ENCODE measurements around the gene MTG1. TPM values are rescaled to one million over a fixed set of nuclear protein-coding genes. Genes with fewer than 3 reads are reported as not detected.

The MTG1 gene
- total and polyA plus RNA-seq, 4 donors: 23.4 to 91.2 (median 42.8) TPM

GRCh38 chr10:133396035-133396624, 2.2 kb downstream of the MTG1 start:
- Histone ChIP-seq H3K4me1 (ENCODE audit: control insufficient read depth, insufficient read depth, low read length) (peaks cover 16% of the 10 kb centered on the region), H3K9me3 (ENCODE audit: control insufficient read depth, insufficient read depth, low read length) (no peaks in the 10 kb centered on the region), H3K36me3 (ENCODE audit: control insufficient read depth, insufficient read depth, low read length) (peaks cover 53% of the 10 kb centered on the region), H3K4me3 (ENCODE audit: low read depth, low read length) (no peak overlapping the region), H3K27me3 (ENCODE audit: control insufficient read depth, insufficient read depth, low read length) (no peaks in the 10 kb centered on the region), H3K27ac (ENCODE audit: low read depth, low read length) (no peak overlapping the region)
- DNase-seq (ENCODE audit: low read depth in 4 of 6, low spot score in 6 of 6): no peak
- WGBS (ENCODE audit: insufficient coverage): over 99% methylated on average over 15 of the region's 19 CpGs

- no peaks in the 10 kb centered on the region for H3K9me3 ChIP-seq (ENCODE audit: control insufficient read depth, insufficient read depth, low read length)
- DNase-seq (ENCODE audit: low read depth in 4 of 6, low spot score in 6 of 6): no peak
- peaks cover 61% of the 10 kb centered on the region for H3K36me3 ChIP-seq (ENCODE audit: control insufficient read depth, insufficient read depth, low read length)
- no peaks in the 10 kb centered on the region for H3K27me3 ChIP-seq (ENCODE audit: control insufficient read depth, insufficient read depth, low read length)
- no peak overlapping the region for H3K27ac ChIP-seq (ENCODE audit: low read depth, low read length)
- H3K4me3 ChIP-seq (ENCODE audit: low read depth, low read length): no peak overlapping the region
- H3K4me1 ChIP-seq (ENCODE audit: control insufficient read depth, insufficient read depth, low read length): peaks cover 16% of the 10 kb centered on the region
- WGBS (ENCODE audit: insufficient coverage): 95% methylated on average over 5 of the region's 7 CpGs
Observed at GRCh38 chr10:133397938-133398337, 4.0 kb downstream of the MTG1 start.

GRCh38 chr10:133399123-133399601, 5.2 kb downstream of the MTG1 start:
- DNase-seq (ENCODE audit: low read depth in 4 of 6, low spot score in 6 of 6): no peak
- Histone ChIP-seq H3K9me3 (ENCODE audit: control insufficient read depth, insufficient read depth, low read length) (no peaks in the 10 kb centered on the region), H3K4me1 (ENCODE audit: control insufficient read depth, insufficient read depth, low read length) (peaks cover 13% of the 10 kb centered on the region), H3K36me3 (ENCODE audit: control insufficient read depth, insufficient read depth, low read length) (peaks cover 67% of the 10 kb centered on the region), H3K4me3 (ENCODE audit: low read depth, low read length) (no peak overlapping the region), H3K27ac (ENCODE audit: low read depth, low read length) (no peak overlapping the region), H3K27me3 (ENCODE audit: control insufficient read depth, insufficient read depth, low read length) (no peaks in the 10 kb centered on the region)
- WGBS (ENCODE audit: insufficient coverage): 96% methylated on average over 17 of the region's 19 CpGs

GRCh38 chr10:133400624-133401424, 6.9 kb downstream of the MTG1 start:
- Histone ChIP-seq H3K36me3 (ENCODE audit: control insufficient read depth, insufficient read depth, low read length) (peaks cover 65% of the 10 kb centered on the region), H3K4me3 (ENCODE audit: low read depth, low read length) (no peak overlapping the region), H3K27me3 (ENCODE audit: control insufficient read depth, insufficient read depth, low read length) (no peaks in the 10 kb centered on the region), H3K27ac (ENCODE audit: low read depth, low read length) (no peak overlapping the region), H3K9me3 (ENCODE audit: control insufficient read depth, insufficient read depth, low read length) (no peaks in the 10 kb centered on the region), H3K4me1 (ENCODE audit: control insufficient read depth, insufficient read depth, low read length) (no peaks in the 10 kb centered on the region)
- 97% methylated on average over 8 of the region's 10 CpGs for WGBS (ENCODE audit: insufficient coverage)
- DNase-seq (ENCODE audit: low read depth in 4 of 6, low spot score in 6 of 6): no peak

GRCh38 chr10:133401500-133401899, 7.5 kb downstream of the MTG1 start:
- no peaks in the 10 kb centered on the region for H3K9me3 ChIP-seq (ENCODE audit: control insufficient read depth, insufficient read depth, low read length)
- no peaks in the 10 kb centered on the region for H3K4me1 ChIP-seq (ENCODE audit: control insufficient read depth, insufficient read depth, low read length)
- DNase-seq (ENCODE audit: low read depth in 4 of 6, low spot score in 6 of 6): no peak
- H3K27ac ChIP-seq (ENCODE audit: low read depth, low read length): no peak overlapping the region
- peaks cover 64% of the 10 kb centered on the region for H3K36me3 ChIP-seq (ENCODE audit: control insufficient read depth, insufficient read depth, low read length)
- no peak overlapping the region for H3K4me3 ChIP-seq (ENCODE audit: low read depth, low read length)
- 92% methylated on average over 10 of the region's 12 CpGs for whole genome bisulfite sequencing (ENCODE audit: insufficient coverage)
- no peaks in the 10 kb centered on the region for H3K27me3 ChIP-seq (ENCODE audit: control insufficient read depth, insufficient read depth, low read length)

GRCh38 chr10:133401981-133402725, 8.2 kb downstream of the MTG1 start:
- Histone ChIP-seq H3K4me3 (ENCODE audit: low read depth, low read length) (no peak overlapping the region), H3K27ac (ENCODE audit: low read depth, low read length) (no peak overlapping the region), H3K36me3 (ENCODE audit: control insufficient read depth, insufficient read depth, low read length) (peaks cover 61% of the 10 kb centered on the region), H3K9me3 (ENCODE audit: control insufficient read depth, insufficient read depth, low read length) (no peaks in the 10 kb centered on the region), H3K27me3 (ENCODE audit: control insufficient read depth, insufficient read depth, low read length) (no peaks in the 10 kb centered on the region), H3K4me1 (ENCODE audit: control insufficient read depth, insufficient read depth, low read length) (no peaks in the 10 kb centered on the region)
- DNase-seq (ENCODE audit: low read depth in 4 of 6, low spot score in 6 of 6): no peak
- WGBS (ENCODE audit: insufficient coverage): 96% methylated on average over 16 of the region's 21 CpGs

GRCh38 chr10:133403359-133403758, 9.4 kb downstream of the MTG1 start:
- Histone ChIP-seq H3K4me3 (ENCODE audit: low read depth, low read length) (no peak overlapping the region), H3K27me3 (ENCODE audit: control insufficient read depth, insufficient read depth, low read length) (no peaks in the 10 kb centered on the region), H3K27ac (ENCODE audit: low read depth, low read length) (no peak overlapping the region), H3K9me3 (ENCODE audit: control insufficient read depth, insufficient read depth, low read length) (peaks cover 2% of the 10 kb centered on the region), H3K36me3 (ENCODE audit: control insufficient read depth, insufficient read depth, low read length) (peaks cover 54% of the 10 kb centered on the region), H3K4me1 (ENCODE audit: control insufficient read depth, insufficient read depth, low read length) (no peaks in the 10 kb centered on the region)
- no peak for DNase-seq (ENCODE audit: low read depth in 4 of 6, low spot score in 6 of 6)
- WGBS (ENCODE audit: insufficient coverage): 100% methylated on average over 9 of the region's 16 CpGs

- Histone ChIP-seq H3K4me3 (ENCODE audit: low read depth, low read length) (no peak overlapping the region), H3K27me3 (ENCODE audit: control insufficient read depth, insufficient read depth, low read length) (no peaks in the 10 kb centered on the region), H3K27ac (ENCODE audit: low read depth, low read length) (no peak overlapping the region), H3K36me3 (ENCODE audit: control insufficient read depth, insufficient read depth, low read length) (peaks cover 50% of the 10 kb centered on the region), H3K4me1 (ENCODE audit: control insufficient read depth, insufficient read depth, low read length) (no peaks in the 10 kb centered on the region), H3K9me3 (ENCODE audit: control insufficient read depth, insufficient read depth, low read length) (peaks cover 5% of the 10 kb centered on the region)
- no peak for DNase-seq (ENCODE audit: low read depth in 4 of 6, low spot score in 6 of 6)
- WGBS (ENCODE audit: insufficient coverage): 92% methylated on average over 5 of the region's 5 CpGs
Observed at GRCh38 chr10:133403784-133404183, 9.8 kb downstream of the MTG1 start.

GRCh38 chr10:133405272-133405671, 11.3 kb downstream of the MTG1 start:
- DNase-seq (ENCODE audit: low read depth in 4 of 6, low spot score in 6 of 6): no peak
- Histone ChIP-seq H3K9me3 (ENCODE audit: control insufficient read depth, insufficient read depth, low read length) (peaks cover 6% of the 10 kb centered on the region), H3K4me1 (ENCODE audit: control insufficient read depth, insufficient read depth, low read length) (no peaks in the 10 kb centered on the region), H3K27me3 (ENCODE audit: control insufficient read depth, insufficient read depth, low read length) (no peaks in the 10 kb centered on the region), H3K4me3 (ENCODE audit: low read depth, low read length) (no peak overlapping the region), H3K36me3 (ENCODE audit: control insufficient read depth, insufficient read depth, low read length) (peaks cover 39% of the 10 kb centered on the region), H3K27ac (ENCODE audit: low read depth, low read length) (no peak overlapping the region)
- WGBS (ENCODE audit: insufficient coverage): 71% methylated on average over 1 of the region's 2 CpGs
